HepG2 (cell line): ENCODE data around the gene GPATCH3. TPM values are rescaled to one million over a fixed set of nuclear protein-coding genes. Genes with fewer than 3 reads are reported as not detected.
A peak's percentile ranks its signal among the peaks of the same experiment; 100 is the strongest.

Experiments used
- ASH2L ChIP-seq: fragments of 300-600, 200-600 bp; sonication (generic); IDR thresholded peaks from 2 replicates; pipeline ENCODE4 v1.7.0; 2017; ENCODE audit warnings: low read depth, mild to moderate bottlenecking, moderate library complexity, mixed read lengths, low read length; ENCODE audit not compliant: insufficient read length
- HIVEP1 ChIP-seq: sonication (generic); formaldehyde crosslinking; IDR thresholded peaks from 2 replicates; pipeline ENCODE4 v1.4.0; 2020; ENCODE audit warnings: mild to moderate bottlenecking, missing genetic modification reagents
- NFE2 ChIP-seq: sonication (generic); formaldehyde crosslinking; IDR thresholded peaks from 2 replicates; pipeline ENCODE4 v1.4.0; 2020; ENCODE audit warnings: missing genetic modification reagents
- NFE2L2 ChIP-seq: fragments of 150-350 bp; IDR thresholded peaks from 2 replicates; pipeline ENCODE4 v1.6.1; 2014; ENCODE audit warnings: low read length
- ZC3H4 ChIP-seq: sonication (generic); formaldehyde crosslinking; IDR thresholded peaks from 2 replicates; pipeline ENCODE4 v1.4.0; 2020; ENCODE audit warnings: missing genetic modification reagents, borderline replicate concordance
- ZFYVE20 ChIP-seq: sonication (generic); formaldehyde crosslinking; IDR thresholded peaks from 2 replicates; pipeline ENCODE4 v1.8.0; 2023; ENCODE audit warnings: low read depth, mild to moderate bottlenecking, moderate library complexity, missing genetic modification reagents, borderline replicate concordance
- ZNF343 ChIP-seq: sonication (generic); formaldehyde crosslinking; IDR thresholded peaks from 2 replicates; pipeline ENCODE4 v1.4.0; 2020; ENCODE audit warnings: mild to moderate bottlenecking, missing genetic modification reagents
- polyA plus RNA-seq, 8 experiments: library from polyadenylated mRNA; depleted of rRNA in 3 of 8; stranded (reverse) in 7 of 8; unstranded in 1 of 8; fragments of >200 nt; fragmentation: Illumina TruSeq in 4 of 8; extraction: Trizol in 4 of 8; gene quantifications; 2 replicates each; pipeline versions ENCODE4 v1.2.1 to v1.2.3, GENCODE V29; 2011 to 2016; ENCODE audit warnings: low read depth in 4 of 8, missing spikeins in 1 of 8, mixed read lengths in 1 of 8; ENCODE audit not compliant: insufficient read depth in 1 of 8
- total RNA-seq, 5 experiments: library from RNA; depleted of rRNA; stranded (reverse); fragments of >200 nt; fragmentation: Illumina TruSeq; extraction: Trizol; gene quantifications; 2 replicates each; pipeline ENCODE4 v1.2.3, GENCODE V29; 2016; ENCODE audit warnings: low read depth in 1 of 5
- TF ChIP-seq, protein P1 (sequence below), 2 experiments: fragments of 450-650 bp in 1 of 2; sonication (generic) in 1 of 2; formaldehyde crosslinking; IDR thresholded peaks; 2 replicates each; pipeline versions ENCODE4 v1.5.0 to v1.8.0; 2020 to 2022; ENCODE audit warnings: mild to moderate bottlenecking in 1 of 2, missing genetic modification reagents in 1 of 2
- TF ChIP-seq, protein P2 (sequence below): sonication (generic); formaldehyde crosslinking; IDR thresholded peaks from 2 replicates; pipeline ENCODE4 v1.5.1; 2020; ENCODE audit warnings: mild to moderate bottlenecking, missing genetic modification reagents, moderate library complexity
- TF ChIP-seq, protein P3 (sequence below): IDR thresholded peaks from 2 replicates; pipeline ENCODE4 v1.4.0; 2020; ENCODE audit warnings: mild to moderate bottlenecking, missing genetic modification reagents
- TF ChIP-seq, protein P4 (sequence below): sonication (generic); formaldehyde crosslinking; IDR thresholded peaks from 2 replicates; pipeline ENCODE4 v1.9.0; 2021; ENCODE audit warnings: mild to moderate bottlenecking, missing genetic modification reagents

Gene GPATCH3
- total and polyA plus RNA-seq, 2 of the 13 experiments (the other 11 are each of a cell fraction or from before 2014, with no cell fraction given) = 8.3 to 11.0 TPM

DNA sequence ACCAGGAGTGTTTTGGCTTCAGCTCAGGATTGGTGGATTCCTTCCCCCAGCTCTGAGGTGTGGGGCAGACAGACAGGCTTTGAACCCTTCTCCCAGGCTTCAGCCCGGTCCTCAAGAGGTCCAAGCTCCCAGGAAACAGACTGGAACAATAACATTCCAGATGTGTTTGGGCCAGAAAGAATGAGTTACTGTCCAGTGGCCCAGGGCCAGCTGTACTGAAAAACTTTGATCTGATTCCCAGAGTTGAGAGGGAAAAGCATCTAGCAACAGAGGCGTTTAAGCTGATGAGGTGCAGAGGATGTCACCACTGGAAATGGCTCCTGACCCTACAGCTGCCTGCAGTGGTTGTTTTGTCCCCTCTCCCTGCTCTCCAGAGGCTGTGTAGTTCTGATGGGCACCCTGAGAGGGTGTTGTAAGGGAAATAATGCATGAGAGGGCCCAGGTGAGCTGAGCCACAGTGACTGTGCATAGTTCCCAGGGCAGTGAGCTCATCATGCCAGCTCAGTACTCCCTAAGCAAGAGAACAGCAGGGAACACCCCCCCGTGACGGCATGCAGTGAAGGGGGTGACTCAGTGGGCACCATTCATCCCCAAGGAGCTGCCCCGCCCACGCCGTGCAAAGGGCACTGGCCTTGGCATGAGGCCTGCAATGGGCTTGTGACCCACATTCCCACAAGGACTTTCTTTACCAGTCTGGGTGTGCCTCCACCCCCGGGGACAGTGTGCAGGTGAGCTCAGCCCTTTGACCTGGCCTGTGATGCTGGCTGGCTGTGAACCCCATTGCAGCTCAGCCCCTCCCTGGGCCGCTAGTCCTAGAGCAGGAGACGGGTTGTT, 51.1 kb downstream of the GPATCH3 start (continued):
- peak; percentile 80 for TF ChIP-seq NFE2L2
- peak; percentile 34; the same call in 1 of the 2 replicates for TF ChIP-seq NFE2 (CRISPR knock-in tag)
- TF ChIP-seq, protein P1, sequence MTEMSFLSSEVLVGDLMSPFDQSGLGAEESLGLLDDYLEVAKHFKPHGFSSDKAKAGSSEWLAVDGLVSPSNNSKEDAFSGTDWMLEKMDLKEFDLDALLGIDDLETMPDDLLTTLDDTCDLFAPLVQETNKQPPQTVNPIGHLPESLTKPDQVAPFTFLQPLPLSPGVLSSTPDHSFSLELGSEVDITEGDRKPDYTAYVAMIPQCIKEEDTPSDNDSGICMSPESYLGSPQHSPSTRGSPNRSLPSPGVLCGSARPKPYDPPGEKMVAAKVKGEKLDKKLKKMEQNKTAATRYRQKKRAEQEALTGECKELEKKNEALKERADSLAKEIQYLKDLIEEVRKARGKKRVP (CRISPR knock-in tag; IDR thresholded peaks at IDR 0.05) = no peak
- no peak for TF ChIP-seq ZC3H4 (CRISPR knock-in tag)
- TF ChIP-seq, protein P2, sequence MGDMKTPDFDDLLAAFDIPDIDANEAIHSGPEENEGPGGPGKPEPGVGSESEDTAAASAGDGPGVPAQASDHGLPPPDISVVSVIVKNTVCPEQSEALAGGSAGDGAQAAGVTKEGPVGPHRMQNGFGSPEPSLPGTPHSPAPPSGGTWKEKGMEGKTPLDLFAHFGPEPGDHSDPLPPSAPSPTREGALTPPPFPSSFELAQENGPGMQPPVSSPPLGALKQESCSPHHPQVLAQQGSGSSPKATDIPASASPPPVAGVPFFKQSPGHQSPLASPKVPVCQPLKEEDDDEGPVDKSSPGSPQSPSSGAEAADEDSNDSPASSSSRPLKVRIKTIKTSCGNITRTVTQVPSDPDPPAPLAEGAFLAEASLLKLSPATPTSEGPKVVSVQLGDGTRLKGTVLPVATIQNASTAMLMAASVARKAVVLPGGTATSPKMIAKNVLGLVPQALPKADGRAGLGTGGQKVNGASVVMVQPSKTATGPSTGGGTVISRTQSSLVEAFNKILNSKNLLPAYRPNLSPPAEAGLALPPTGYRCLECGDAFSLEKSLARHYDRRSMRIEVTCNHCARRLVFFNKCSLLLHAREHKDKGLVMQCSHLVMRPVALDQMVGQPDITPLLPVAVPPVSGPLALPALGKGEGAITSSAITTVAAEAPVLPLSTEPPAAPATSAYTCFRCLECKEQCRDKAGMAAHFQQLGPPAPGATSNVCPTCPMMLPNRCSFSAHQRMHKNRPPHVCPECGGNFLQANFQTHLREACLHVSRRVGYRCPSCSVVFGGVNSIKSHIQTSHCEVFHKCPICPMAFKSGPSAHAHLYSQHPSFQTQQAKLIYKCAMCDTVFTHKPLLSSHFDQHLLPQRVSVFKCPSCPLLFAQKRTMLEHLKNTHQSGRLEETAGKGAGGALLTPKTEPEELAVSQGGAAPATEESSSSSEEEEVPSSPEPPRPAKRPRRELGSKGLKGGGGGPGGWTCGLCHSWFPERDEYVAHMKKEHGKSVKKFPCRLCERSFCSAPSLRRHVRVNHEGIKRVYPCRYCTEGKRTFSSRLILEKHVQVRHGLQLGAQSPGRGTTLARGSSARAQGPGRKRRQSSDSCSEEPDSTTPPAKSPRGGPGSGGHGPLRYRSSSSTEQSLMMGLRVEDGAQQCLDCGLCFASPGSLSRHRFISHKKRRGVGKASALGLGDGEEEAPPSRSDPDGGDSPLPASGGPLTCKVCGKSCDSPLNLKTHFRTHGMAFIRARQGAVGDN (CRISPR knock-in tag) = peak; percentile 41
- no peak for TF ChIP-seq ZNF343 (CRISPR knock-in tag)
- TF ChIP-seq, protein P3, sequence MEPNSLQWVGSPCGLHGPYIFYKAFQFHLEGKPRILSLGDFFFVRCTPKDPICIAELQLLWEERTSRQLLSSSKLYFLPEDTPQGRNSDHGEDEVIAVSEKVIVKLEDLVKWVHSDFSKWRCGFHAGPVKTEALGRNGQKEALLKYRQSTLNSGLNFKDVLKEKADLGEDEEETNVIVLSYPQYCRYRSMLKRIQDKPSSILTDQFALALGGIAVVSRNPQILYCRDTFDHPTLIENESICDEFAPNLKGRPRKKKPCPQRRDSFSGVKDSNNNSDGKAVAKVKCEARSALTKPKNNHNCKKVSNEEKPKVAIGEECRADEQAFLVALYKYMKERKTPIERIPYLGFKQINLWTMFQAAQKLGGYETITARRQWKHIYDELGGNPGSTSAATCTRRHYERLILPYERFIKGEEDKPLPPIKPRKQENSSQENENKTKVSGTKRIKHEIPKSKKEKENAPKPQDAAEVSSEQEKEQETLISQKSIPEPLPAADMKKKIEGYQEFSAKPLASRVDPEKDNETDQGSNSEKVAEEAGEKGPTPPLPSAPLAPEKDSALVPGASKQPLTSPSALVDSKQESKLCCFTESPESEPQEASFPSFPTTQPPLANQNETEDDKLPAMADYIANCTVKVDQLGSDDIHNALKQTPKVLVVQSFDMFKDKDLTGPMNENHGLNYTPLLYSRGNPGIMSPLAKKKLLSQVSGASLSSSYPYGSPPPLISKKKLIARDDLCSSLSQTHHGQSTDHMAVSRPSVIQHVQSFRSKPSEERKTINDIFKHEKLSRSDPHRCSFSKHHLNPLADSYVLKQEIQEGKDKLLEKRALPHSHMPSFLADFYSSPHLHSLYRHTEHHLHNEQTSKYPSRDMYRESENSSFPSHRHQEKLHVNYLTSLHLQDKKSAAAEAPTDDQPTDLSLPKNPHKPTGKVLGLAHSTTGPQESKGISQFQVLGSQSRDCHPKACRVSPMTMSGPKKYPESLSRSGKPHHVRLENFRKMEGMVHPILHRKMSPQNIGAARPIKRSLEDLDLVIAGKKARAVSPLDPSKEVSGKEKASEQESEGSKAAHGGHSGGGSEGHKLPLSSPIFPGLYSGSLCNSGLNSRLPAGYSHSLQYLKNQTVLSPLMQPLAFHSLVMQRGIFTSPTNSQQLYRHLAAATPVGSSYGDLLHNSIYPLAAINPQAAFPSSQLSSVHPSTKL (CRISPR knock-in tag) = 0 out of 2 replicates have a peak, but pooled peaks have one; percentile 16
- no peak for TF ChIP-seq ASH2L
- no peak for TF ChIP-seq ZFYVE20 (CRISPR knock-in tag)
- TF ChIP-seq HIVEP1 (CRISPR knock-in tag) = no peak
- TF ChIP-seq, protein P4, sequence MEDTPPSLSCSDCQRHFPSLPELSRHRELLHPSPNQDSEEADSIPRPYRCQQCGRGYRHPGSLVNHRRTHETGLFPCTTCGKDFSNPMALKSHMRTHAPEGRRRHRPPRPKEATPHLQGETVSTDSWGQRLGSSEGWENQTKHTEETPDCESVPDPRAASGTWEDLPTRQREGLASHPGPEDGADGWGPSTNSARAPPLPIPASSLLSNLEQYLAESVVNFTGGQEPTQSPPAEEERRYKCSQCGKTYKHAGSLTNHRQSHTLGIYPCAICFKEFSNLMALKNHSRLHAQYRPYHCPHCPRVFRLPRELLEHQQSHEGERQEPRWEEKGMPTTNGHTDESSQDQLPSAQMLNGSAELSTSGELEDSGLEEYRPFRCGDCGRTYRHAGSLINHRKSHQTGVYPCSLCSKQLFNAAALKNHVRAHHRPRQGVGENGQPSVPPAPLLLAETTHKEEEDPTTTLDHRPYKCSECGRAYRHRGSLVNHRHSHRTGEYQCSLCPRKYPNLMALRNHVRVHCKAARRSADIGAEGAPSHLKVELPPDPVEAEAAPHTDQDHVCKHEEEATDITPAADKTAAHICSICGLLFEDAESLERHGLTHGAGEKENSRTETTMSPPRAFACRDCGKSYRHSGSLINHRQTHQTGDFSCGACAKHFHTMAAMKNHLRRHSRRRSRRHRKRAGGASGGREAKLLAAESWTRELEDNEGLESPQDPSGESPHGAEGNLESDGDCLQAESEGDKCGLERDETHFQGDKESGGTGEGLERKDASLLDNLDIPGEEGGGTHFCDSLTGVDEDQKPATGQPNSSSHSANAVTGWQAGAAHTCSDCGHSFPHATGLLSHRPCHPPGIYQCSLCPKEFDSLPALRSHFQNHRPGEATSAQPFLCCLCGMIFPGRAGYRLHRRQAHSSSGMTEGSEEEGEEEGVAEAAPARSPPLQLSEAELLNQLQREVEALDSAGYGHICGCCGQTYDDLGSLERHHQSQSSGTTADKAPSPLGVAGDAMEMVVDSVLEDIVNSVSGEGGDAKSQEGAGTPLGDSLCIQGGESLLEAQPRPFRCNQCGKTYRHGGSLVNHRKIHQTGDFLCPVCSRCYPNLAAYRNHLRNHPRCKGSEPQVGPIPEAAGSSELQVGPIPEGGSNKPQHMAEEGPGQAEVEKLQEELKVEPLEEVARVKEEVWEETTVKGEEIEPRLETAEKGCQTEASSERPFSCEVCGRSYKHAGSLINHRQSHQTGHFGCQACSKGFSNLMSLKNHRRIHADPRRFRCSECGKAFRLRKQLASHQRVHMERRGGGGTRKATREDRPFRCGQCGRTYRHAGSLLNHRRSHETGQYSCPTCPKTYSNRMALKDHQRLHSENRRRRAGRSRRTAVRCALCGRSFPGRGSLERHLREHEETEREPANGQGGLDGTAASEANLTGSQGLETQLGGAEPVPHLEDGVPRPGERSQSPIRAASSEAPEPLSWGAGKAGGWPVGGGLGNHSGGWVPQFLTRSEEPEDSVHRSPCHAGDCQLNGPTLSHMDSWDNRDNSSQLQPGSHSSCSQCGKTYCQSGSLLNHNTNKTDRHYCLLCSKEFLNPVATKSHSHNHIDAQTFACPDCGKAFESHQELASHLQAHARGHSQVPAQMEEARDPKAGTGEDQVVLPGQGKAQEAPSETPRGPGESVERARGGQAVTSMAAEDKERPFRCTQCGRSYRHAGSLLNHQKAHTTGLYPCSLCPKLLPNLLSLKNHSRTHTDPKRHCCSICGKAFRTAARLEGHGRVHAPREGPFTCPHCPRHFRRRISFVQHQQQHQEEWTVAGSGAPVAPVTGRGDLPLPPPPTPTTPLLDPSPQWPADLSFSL (CRISPR knock-in tag) = no peak
